Activated naive CD4-positive, alpha-beta T cell treated with anti-CD3 and anti-CD28 coated beads, Interleukin-2, amount 10 ng/mL, durations not matched to agents 7 days and 5 days (primary cell): ENCODE results near the gene RBL2.
"Not testable (repeated sequence)": the region's sequence is repeated elsewhere in the genome, so short reads cannot be mapped to it uniquely, and the experiment has no call there.

Experiments used
- CTCF ChIA-PET: fragments of 350-600 bp; sonication (Branson Sonifier 250); formaldehyde crosslinking; loops from one replicate; lab custom pipeline; 2021; ENCODE audit warnings: antibody characterized with exemption; lab: Charles Lee
- DNase-seq: peaks from one replicate; pipeline ENCODE4 v3.0.0-alpha.2; 2020
- H3K27ac Mint-ChIP-seq: one replicate; pipeline ENCODE4 v1.8.0; 2021; ENCODE audit warnings: mild to moderate bottlenecking, moderate library complexity, mixed read lengths
- H3K27me3 Mint-ChIP-seq: one replicate; pipeline ENCODE4 v1.8.0; 2021; ENCODE audit warnings: mild to moderate bottlenecking, mixed read lengths
- H3K36me3 Mint-ChIP-seq: one replicate; pipeline ENCODE4 v1.8.0; 2021; ENCODE audit warnings: mixed read lengths
- H3K4me1 Mint-ChIP-seq: one replicate; pipeline ENCODE4 v1.8.0; 2021; ENCODE audit warnings: mixed read lengths
- H3K4me3 Mint-ChIP-seq: one replicate; pipeline ENCODE4 v1.8.0; 2021; ENCODE audit warnings: mild to moderate bottlenecking, moderate library complexity, mixed read lengths
- H3K9me3 Mint-ChIP-seq: one replicate; pipeline ENCODE4 v1.8.0; 2021; ENCODE audit warnings: mixed read lengths

RBL2 gene

GRCh38 chr16:53434377-53435065 is at the start of gene RBL2:
TSS of gene RBL2 (plus strand) at chr16:53434471. CDS start at chr16:53434557, 86 bp downstream.
- Mint-ChIP-seq H3K4me1 (peaks cover 44% of the 10 kb centered on the region), H3K9me3 (peaks cover 6% of the 10 kb centered on the region), H3K4me3 (peak within 1 kb of the TSS; percentile 86), H3K27me3 (peaks cover 3% of the 10 kb centered on the region), H3K27ac (peak within 1 kb of the TSS; percentile 99), H3K36me3 (peaks cover 28% of the 10 kb centered on the region)
- CTCF ChIA-PET, result interaction anchor here (1.0 to 2.7 kb wide), 2 partner anchors 23 to 69 kb away, joined by 5 to 10 read pairs; no protein-coding TSS in a partner anchor
- peak; percentile 87 for DNase-seq

GRCh38 chr16:53384610-53385009 is 49.7 kb upstream of the RBL2 start:
- H3K4me1 Mint-ChIP-seq, H3K36me3 Mint-ChIP-seq, H3K4me3 Mint-ChIP-seq, H3K27ac Mint-ChIP-seq, DNase-seq, H3K27me3 Mint-ChIP-seq, CTCF ChIA-PET: not testable (repeated sequence)
- H3K9me3 Mint-ChIP-seq, result peaks cover 12% of the 10 kb centered on the region

DNA sequence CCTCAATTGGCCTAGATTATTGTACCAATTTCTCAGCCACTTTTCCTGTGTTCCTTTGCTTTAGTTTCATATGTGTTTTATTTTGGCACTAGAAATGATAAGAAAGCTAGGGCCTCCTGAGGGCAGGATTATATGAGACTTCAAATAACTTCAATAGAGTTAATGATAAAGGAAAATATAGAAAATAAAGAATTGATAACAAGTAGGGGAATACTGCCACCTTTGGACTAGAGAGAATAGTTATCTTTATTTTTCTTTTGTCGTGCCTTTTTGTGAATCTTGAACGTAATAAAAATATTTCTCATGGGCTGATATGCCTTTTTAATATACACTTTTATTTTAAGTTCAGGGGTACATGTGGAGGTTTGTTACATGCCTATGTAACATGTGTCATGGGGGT is 29.3 kb upstream of the RBL2 start:
- CTCF ChIA-PET, result interaction anchor here (0.9 kb wide), 1 partner anchor 113 kb away, joined by 3 read pairs; no protein-coding TSS in a partner anchor
- H3K36me3 Mint-ChIP-seq, result no peaks in the 10 kb centered on the region
- peaks cover 2% of the 10 kb centered on the region for H3K9me3 Mint-ChIP-seq
- no peak for DNase-seq
- H3K27me3 Mint-ChIP-seq, result no peaks in the 10 kb centered on the region
- no peaks in the 10 kb centered on the region for H3K4me1 Mint-ChIP-seq
- H3K4me3 Mint-ChIP-seq, result no peak overlapping the region
- no peak overlapping the region for H3K27ac Mint-ChIP-seq

- Mint-ChIP-seq H3K36me3 (no peaks in the 10 kb centered on the region), H3K27me3 (peaks cover 3% of the 10 kb centered on the region), H3K4me1 (peaks cover 8% of the 10 kb centered on the region), H3K27ac (no peak overlapping the region), H3K4me3 (no peak overlapping the region), H3K9me3 (peaks cover 7% of the 10 kb centered on the region)
- no peak for DNase-seq
- CTCF ChIA-PET, result no interaction called here
These were observed 21.7 kb upstream of the RBL2 start for GRCh38 chr16:53412549-53412948.

- peaks cover 8% of the 10 kb centered on the region for H3K4me1 Mint-ChIP-seq
- CTCF ChIA-PET, result no interaction called here
- DNase-seq, result no peak
- H3K9me3 Mint-ChIP-seq, result peaks cover 7% of the 10 kb centered on the region
- H3K4me3 Mint-ChIP-seq, result no peak overlapping the region
- H3K27ac Mint-ChIP-seq, result no peak overlapping the region
- peaks cover 3% of the 10 kb centered on the region for H3K27me3 Mint-ChIP-seq
- H3K36me3 Mint-ChIP-seq, result no peaks in the 10 kb centered on the region
These were observed 20.4 kb upstream of the RBL2 start for GRCh38 chr16:53413864-53414263.

GRCh38 chr16:53414381-53414780 is 19.9 kb upstream of the RBL2 start:
- H3K27ac Mint-ChIP-seq, result no peak overlapping the region
- H3K9me3 Mint-ChIP-seq, result peaks cover 7% of the 10 kb centered on the region
- CTCF ChIA-PET, result no interaction called here
- DNase-seq, result no peak
- peaks cover 3% of the 10 kb centered on the region for H3K27me3 Mint-ChIP-seq
- peaks cover 8% of the 10 kb centered on the region for H3K4me1 Mint-ChIP-seq
- no peak overlapping the region for H3K4me3 Mint-ChIP-seq
- no peaks in the 10 kb centered on the region for H3K36me3 Mint-ChIP-seq

DNA sequence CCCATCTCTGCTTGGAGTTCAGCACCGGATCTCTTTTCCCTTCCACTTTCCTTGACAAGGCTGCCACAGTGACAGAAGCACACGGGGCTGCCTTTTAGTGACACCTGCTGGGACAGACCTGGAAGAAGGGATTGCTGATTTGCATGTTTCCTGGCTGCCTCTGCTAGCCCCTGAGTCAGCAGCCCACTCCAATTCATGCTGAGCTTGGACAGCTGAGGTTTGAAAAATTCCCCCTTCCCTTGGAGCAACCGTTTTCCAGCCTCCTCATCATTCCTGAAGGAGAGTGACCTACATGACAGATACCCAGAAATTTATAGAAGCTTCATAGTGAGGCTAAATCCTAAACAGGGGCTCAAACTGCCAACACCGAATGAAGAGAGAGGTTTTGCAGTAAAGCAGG is 18.8 kb upstream of the RBL2 start:
- Mint-ChIP-seq H3K4me3 (no peak overlapping the region), H3K27me3 (peaks cover 3% of the 10 kb centered on the region), H3K27ac (no peak overlapping the region), H3K4me1 (peaks cover 8% of the 10 kb centered on the region), H3K9me3 (peaks cover 13% of the 10 kb centered on the region), H3K36me3 (no peaks in the 10 kb centered on the region)
- DNase-seq, result no peak
- CTCF ChIA-PET, result interaction anchor here (1.3 kb wide), 1 partner anchor 10 kb away, joined by 4 read pairs; no protein-coding TSS in a partner anchor

DNA sequence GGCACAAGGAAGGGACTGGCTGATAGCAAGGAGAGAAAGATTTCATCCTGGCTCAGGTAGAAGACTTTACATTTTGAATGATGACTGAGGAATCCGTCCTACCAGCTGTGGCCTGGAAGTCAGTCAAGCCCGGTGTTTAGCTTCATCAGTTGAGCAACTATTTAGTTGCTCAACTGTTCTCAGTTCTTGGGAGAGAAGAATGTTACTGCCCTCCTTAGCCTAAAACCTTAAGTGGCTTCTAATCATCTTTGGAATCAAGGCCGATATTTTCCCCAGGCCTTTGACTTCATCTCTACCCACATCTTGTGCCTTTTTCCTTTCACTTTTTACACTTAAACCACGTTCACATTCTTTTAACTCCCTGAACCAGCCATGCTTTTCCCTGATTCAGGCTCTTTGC is 17.3 kb upstream of the RBL2 start:
- Mint-ChIP-seq H3K36me3 (peaks cover 2% of the 10 kb centered on the region), H3K4me1 (peaks cover 8% of the 10 kb centered on the region), H3K4me3 (no peak overlapping the region), H3K27ac (no peak overlapping the region), H3K27me3 (peaks cover 3% of the 10 kb centered on the region), H3K9me3 (peaks cover 10% of the 10 kb centered on the region)
- no peak for DNase-seq
- CTCF ChIA-PET, result no interaction called here

DNA sequence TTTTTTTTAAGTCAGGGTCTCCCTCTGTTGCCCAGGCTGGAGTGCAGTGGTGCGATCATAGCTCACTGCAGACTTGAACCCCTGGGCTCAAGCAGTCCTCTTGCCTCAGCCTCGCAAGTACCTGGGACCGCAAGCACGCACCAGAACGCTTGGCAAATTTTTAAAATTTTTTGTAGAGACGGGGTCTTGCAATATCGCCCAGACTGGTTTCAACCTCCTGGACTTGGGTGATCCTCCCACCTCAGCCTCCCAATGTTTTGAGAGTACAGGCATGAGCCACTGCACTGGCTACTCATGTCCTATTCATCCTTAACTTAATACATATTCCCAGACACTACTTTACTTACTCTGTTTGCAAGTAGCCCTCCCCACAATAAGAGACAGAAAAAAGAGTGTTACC is 16.3 kb upstream of the RBL2 start:
- peaks cover 3% of the 10 kb centered on the region for H3K27me3 Mint-ChIP-seq
- H3K4me3 Mint-ChIP-seq, result no peak overlapping the region
- CTCF ChIA-PET, result no interaction called here
- peaks cover 2% of the 10 kb centered on the region for H3K36me3 Mint-ChIP-seq
- DNase-seq, result no peak
- H3K9me3 Mint-ChIP-seq, result peaks cover 10% of the 10 kb centered on the region
- H3K4me1 Mint-ChIP-seq, result peaks cover 8% of the 10 kb centered on the region
- H3K27ac Mint-ChIP-seq, result no peak overlapping the region

DNA sequence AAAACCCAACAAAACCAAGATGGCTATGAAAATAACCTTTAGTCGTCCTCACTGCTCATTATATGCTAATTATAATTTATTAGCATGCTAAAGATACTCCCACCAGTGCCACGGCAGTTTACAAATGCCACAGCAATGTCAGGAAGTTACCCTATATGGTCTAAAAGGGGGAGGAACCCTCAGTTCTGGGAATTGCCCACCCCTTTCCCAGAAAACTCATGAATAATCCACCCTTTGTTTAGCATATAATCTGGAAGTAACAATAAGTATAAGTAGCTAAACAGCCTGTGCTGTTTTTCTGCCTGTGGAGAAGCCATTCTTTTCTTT is 14.9 kb upstream of the RBL2 start:
- CTCF ChIA-PET, DNase-seq, H3K4me3 Mint-ChIP-seq, H3K27me3 Mint-ChIP-seq, H3K27ac Mint-ChIP-seq, H3K4me1 Mint-ChIP-seq, H3K36me3 Mint-ChIP-seq: not testable (repeated sequence)
- H3K9me3 Mint-ChIP-seq, result peaks cover 14% of the 10 kb centered on the region

GRCh38 chr16:53421248-53421647 is 13.0 kb upstream of the RBL2 start:
- CTCF ChIA-PET, result no interaction called here
- Mint-ChIP-seq H3K4me3 (no peak overlapping the region), H3K27me3 (no peaks in the 10 kb centered on the region), H3K4me1 (peaks cover 4% of the 10 kb centered on the region), H3K36me3 (peaks cover 7% of the 10 kb centered on the region), H3K27ac (no peak overlapping the region), H3K9me3 (peaks cover 19% of the 10 kb centered on the region)
- DNase-seq, result no peak

GRCh38 chr16:53423968-53424367 is 10.3 kb upstream of the RBL2 start:
- H3K4me3 Mint-ChIP-seq, H3K27me3 Mint-ChIP-seq, H3K27ac Mint-ChIP-seq, H3K36me3 Mint-ChIP-seq, DNase-seq, H3K4me1 Mint-ChIP-seq, CTCF ChIA-PET: not testable (repeated sequence)
- H3K9me3 Mint-ChIP-seq, result peaks cover 19% of the 10 kb centered on the region

DNA sequence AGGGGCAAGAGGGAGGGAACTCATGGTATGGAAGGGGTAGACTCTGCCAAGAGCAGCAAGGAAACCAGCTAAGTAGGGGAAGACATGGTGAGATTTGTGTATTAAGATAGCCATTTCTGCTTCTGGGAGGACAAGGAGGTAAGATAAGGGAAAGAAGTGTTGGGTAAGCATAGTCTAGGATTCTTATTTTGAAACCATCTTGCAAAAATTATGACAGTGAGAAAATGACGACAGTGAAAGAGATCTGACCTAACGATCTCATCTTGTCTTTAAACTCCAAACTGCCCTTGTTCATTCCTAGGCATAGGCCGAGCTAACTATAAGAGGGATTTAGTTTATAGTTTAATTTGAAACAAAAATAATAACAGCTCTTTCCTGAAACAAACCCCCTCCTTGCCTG is 5.6 kb upstream of the RBL2 start:
- peaks cover 4% of the 10 kb centered on the region for H3K36me3 Mint-ChIP-seq
- H3K4me3 Mint-ChIP-seq, result no peak overlapping the region
- H3K27me3 Mint-ChIP-seq, result peaks cover 9% of the 10 kb centered on the region
- H3K27ac Mint-ChIP-seq, result no peak overlapping the region
- DNase-seq, result no peak
- peaks cover 16% of the 10 kb centered on the region for H3K9me3 Mint-ChIP-seq
- CTCF ChIA-PET, result no interaction called here
- peaks cover 3% of the 10 kb centered on the region for H3K4me1 Mint-ChIP-seq

GRCh38 chr16:53429221-53429943 is 4.9 kb upstream of the RBL2 start:
- Mint-ChIP-seq H3K36me3 (no peaks in the 10 kb centered on the region), H3K27ac (no peak overlapping the region), H3K27me3 (peaks cover 9% of the 10 kb centered on the region), H3K4me3 (no peak overlapping the region), H3K4me1 (peaks cover 9% of the 10 kb centered on the region), H3K9me3 (peaks cover 12% of the 10 kb centered on the region)
- no peak for DNase-seq
- CTCF ChIA-PET, result no interaction called here

- Mint-ChIP-seq H3K36me3 (peaks cover 3% of the 10 kb centered on the region), H3K4me3 (no peak overlapping the region), H3K27ac (no peak overlapping the region), H3K9me3 (peaks cover 6% of the 10 kb centered on the region), H3K27me3 (peaks cover 9% of the 10 kb centered on the region), H3K4me1 (peaks cover 9% of the 10 kb centered on the region)
- CTCF ChIA-PET, result no interaction called here
- no peak for DNase-seq
These were observed 3.9 kb upstream of the RBL2 start for GRCh38 chr16:53430363-53430762.
